ENCODE data around the gene CDH4.

Gene CDH4

DNA sequence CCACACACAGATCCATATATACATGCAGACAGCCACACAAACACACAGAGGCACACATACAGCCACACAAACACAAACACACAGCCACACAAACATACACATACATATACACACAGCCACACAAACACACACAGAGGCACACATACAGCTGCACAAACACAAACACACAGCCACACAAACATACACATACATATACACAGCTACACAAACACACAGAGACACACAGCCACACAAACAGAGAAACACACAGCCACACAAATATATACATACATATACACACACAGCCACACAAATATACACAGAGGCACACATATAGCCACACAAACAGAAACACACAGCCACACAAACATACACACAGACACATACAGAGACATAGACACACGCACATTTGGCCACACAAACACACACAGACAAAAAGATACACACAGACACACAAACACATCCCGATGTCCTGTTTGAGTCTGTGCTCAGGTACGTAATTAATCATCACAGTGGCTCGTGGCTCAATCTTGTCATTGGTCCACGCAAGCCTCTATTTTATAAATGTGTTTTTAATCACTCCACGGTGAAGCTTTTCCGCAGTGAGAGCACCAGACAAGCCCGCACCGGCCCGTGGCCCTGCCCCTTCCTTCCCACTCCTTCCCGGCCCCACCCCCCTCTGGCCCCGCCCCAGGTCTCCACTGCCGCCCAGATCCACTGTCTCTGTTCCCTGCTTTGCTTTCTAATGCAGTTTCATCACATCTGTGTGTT, 135.3 kb downstream of the CDH4 start:
- Histone ChIP-seq H3K4me1 (ENCODE audit: insufficient read depth, low read length) (peaks cover 3% of the 10 kb centered on the region; the same call in 1 of the 2 replicates), H3K4me3 (ENCODE audit: low read depth in 1 of 2, low read length in 2 of 2) (no peak overlapping the region), H3K36me3 (ENCODE audit: insufficient read depth, low read length) (no peaks in the 10 kb centered on the region), H3K27ac (ENCODE audit: low read length) (no peak overlapping the region), H3K9me3 (ENCODE audit: insufficient read depth, low read length, severe bottlenecking) (peaks cover 3% of the 10 kb centered on the region), H4K20me1 (ENCODE audit: insufficient read depth, low read length) (no peaks in the 10 kb centered on the region), H3K9ac (ENCODE audit: low read depth, low read length) (no peak overlapping the region), H2AFZ (ENCODE audit: low read depth, low read length) (no peak overlapping the region), H3K27me3 (ENCODE audit: insufficient read depth, low read length, poor library complexity) (no peaks in the 10 kb centered on the region), H3K4me2 (ENCODE audit: insufficient read depth, low read length) (no peak overlapping the region), H3K79me2 (ENCODE audit: insufficient read depth, low read length) (no peaks in the 10 kb centered on the region)
- ATAC-seq (ENCODE audit: insufficient read depth, low read depth), result peak; percentile 56; the same call in 1 of the 3 replicates
- DNase-seq, result peak; percentile 14
- TF ChIP-seq EZH2 (IDR thresholded peaks at IDR 0.05; ENCODE audit: borderline replicate concordance, low read depth, low read length, severe bottlenecking), result no peak
- TF ChIP-seq, protein P1, sequence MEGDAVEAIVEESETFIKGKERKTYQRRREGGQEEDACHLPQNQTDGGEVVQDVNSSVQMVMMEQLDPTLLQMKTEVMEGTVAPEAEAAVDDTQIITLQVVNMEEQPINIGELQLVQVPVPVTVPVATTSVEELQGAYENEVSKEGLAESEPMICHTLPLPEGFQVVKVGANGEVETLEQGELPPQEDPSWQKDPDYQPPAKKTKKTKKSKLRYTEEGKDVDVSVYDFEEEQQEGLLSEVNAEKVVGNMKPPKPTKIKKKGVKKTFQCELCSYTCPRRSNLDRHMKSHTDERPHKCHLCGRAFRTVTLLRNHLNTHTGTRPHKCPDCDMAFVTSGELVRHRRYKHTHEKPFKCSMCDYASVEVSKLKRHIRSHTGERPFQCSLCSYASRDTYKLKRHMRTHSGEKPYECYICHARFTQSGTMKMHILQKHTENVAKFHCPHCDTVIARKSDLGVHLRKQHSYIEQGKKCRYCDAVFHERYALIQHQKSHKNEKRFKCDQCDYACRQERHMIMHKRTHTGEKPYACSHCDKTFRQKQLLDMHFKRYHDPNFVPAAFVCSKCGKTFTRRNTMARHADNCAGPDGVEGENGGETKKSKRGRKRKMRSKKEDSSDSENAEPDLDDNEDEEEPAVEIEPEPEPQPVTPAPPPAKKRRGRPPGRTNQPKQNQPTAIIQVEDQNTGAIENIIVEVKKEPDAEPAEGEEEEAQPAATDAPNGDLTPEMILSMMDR (IDR thresholded peaks at IDR 0.05; ENCODE audit: borderline replicate concordance, extremely low read depth, low read length, poor library complexity, severe bottlenecking), result no peak

DNA sequence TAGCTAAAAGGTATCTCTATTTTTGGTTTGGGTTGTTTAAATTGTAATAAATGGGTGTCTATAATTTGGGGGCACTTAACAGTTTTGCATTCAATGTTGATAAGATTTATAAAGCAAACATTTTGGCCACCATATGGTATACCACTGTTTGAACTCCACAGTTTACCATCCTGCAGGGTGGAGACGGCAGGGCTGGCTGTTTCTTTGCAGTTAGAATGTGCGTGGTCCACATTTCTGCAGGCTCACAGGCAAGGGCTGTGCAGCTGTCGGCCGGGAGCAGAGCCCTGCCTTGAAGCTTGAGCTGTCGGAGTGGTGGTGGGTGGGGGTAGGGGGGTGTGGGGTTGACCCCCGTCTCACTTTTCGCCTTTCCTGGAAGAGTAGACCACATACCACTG, 135.9 kb downstream of the CDH4 start:
- H3K79me2 ChIP-seq (ENCODE audit: insufficient read depth, low read length), result no peaks in the 10 kb centered on the region
- no peak overlapping the region for H2AFZ ChIP-seq (ENCODE audit: low read depth, low read length)
- no peaks in the 10 kb centered on the region for H3K9me3 ChIP-seq (ENCODE audit: insufficient read depth, low read length, severe bottlenecking)
- H3K36me3 ChIP-seq (ENCODE audit: insufficient read depth, low read length), result no peaks in the 10 kb centered on the region
- no peaks in the 10 kb centered on the region for H3K27me3 ChIP-seq (ENCODE audit: insufficient read depth, low read length, poor library complexity)
- no peak overlapping the region for H3K4me2 ChIP-seq (ENCODE audit: insufficient read depth, low read length)
- no peak overlapping the region for H3K27ac ChIP-seq (ENCODE audit: low read length)
- H3K4me3 ChIP-seq (ENCODE audit: low read depth in 1 of 2, low read length in 2 of 2), result no peak overlapping the region
- ATAC-seq (ENCODE audit: insufficient read depth, low read depth), result 0 out of 3 replicates have a peak, but pooled peaks have one; percentile 7
- no peak overlapping the region for H3K9ac ChIP-seq (ENCODE audit: low read depth, low read length)
- H4K20me1 ChIP-seq (ENCODE audit: insufficient read depth, low read length), result no peaks in the 10 kb centered on the region
- DNase-seq, result no peak
- peaks cover 3% of the 10 kb centered on the region; the same call in 1 of the 2 replicates for H3K4me1 ChIP-seq (ENCODE audit: insufficient read depth, low read length)
- no peak for TF ChIP-seq EZH2 (IDR thresholded peaks at IDR 0.05; ENCODE audit: borderline replicate concordance, low read depth, low read length, severe bottlenecking)
- TF ChIP-seq, protein P1 (IDR thresholded peaks at IDR 0.05; ENCODE audit: borderline replicate concordance, extremely low read depth, low read length, poor library complexity, severe bottlenecking), result no peak

DNA sequence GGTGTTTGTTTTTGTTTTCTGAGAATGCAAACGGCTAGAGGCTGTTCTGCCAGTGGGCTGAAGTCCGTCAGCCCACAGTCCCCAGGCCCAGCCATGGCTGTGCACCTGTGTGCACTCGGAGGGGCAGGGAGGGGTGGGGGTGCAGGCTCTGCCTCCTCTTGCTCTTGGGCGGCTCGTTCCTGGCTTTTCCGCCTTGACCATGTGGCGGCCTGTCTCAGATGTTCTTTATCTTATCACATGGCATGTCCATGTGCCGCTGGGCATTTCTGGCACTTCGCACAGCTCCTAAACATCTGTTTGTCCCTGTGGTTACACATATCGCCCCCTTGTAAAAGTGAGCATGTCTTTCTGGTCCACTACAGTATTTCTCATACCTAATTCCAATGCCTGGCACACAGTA, 137.0 kb downstream of the CDH4 start:
- no peak overlapping the region for H2AFZ ChIP-seq (ENCODE audit: low read depth, low read length)
- H4K20me1 ChIP-seq (ENCODE audit: insufficient read depth, low read length), result no peaks in the 10 kb centered on the region
- H3K4me2 ChIP-seq (ENCODE audit: insufficient read depth, low read length), result no peak overlapping the region
- TF ChIP-seq EZH2 (IDR thresholded peaks at IDR 0.05; ENCODE audit: borderline replicate concordance, low read depth, low read length, severe bottlenecking), result no peak
- TF ChIP-seq, protein P1 (IDR thresholded peaks at IDR 0.05; ENCODE audit: borderline replicate concordance, extremely low read depth, low read length, poor library complexity, severe bottlenecking), result no peak
- no peak for ATAC-seq (ENCODE audit: insufficient read depth, low read depth)
- no peak for DNase-seq
- H3K4me3 ChIP-seq (ENCODE audit: low read depth in 1 of 2, low read length in 2 of 2), result no peak overlapping the region
- H3K27ac ChIP-seq (ENCODE audit: low read length), result no peak overlapping the region
- H3K9me3 ChIP-seq (ENCODE audit: insufficient read depth, low read length, severe bottlenecking), result no peaks in the 10 kb centered on the region
- H3K79me2 ChIP-seq (ENCODE audit: insufficient read depth, low read length), result no peaks in the 10 kb centered on the region
- no peak overlapping the region for H3K9ac ChIP-seq (ENCODE audit: low read depth, low read length)
- H3K27me3 ChIP-seq (ENCODE audit: insufficient read depth, low read length, poor library complexity), result no peaks in the 10 kb centered on the region
- peaks cover 3% of the 10 kb centered on the region; the same call in 1 of the 2 replicates for H3K4me1 ChIP-seq (ENCODE audit: insufficient read depth, low read length)
- no peaks in the 10 kb centered on the region for H3K36me3 ChIP-seq (ENCODE audit: insufficient read depth, low read length)
